NK-92 (cell line): ENCODE results near the gene LIMS4.
"Not testable (repeated sequence)": the region's sequence is repeated elsewhere in the genome, so short reads cannot be mapped to it uniquely, and the experiment has no call there.

Experiments used
- DNase-seq: peaks from one replicate; lab custom pipeline; 2025; ENCODE audit not compliant: unreplicated experiment; lab: John Stamatoyannopoulos, UW

Gene LIMS4

DNA sequence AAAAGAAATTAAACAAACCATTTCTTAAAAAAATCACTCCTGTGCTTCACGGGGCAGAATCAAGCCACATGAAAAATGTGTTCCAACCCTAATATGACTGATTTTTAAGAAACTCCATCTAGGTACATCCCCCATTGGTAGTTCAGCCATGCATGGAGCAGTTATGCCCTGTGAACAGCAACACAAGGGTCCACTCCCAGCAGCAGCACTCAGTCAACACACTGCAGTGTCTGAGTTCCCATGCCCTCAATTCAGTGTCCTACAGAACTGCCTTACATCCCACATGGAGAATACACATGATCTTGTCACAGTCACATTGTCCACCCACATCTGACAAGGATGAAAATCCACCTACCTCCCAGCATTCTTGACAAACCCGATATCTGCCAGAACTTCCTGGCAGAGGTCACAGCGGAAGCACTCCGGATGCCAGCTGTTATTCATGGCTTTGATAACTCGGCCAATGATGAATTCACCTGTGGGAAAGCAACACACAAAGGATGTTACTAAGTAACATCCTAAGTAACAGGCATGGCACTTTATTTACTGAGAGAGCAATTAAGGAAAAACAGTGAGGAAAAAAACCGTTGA lies 17.4 kb downstream of the LIMS4 start:
- not testable (repeated sequence) for DNase-seq

GRCh38 chr2:110450951-110451350 lies 21.7 kb downstream of the LIMS4 start:
- DNase-seq = not testable (repeated sequence)

DNA sequence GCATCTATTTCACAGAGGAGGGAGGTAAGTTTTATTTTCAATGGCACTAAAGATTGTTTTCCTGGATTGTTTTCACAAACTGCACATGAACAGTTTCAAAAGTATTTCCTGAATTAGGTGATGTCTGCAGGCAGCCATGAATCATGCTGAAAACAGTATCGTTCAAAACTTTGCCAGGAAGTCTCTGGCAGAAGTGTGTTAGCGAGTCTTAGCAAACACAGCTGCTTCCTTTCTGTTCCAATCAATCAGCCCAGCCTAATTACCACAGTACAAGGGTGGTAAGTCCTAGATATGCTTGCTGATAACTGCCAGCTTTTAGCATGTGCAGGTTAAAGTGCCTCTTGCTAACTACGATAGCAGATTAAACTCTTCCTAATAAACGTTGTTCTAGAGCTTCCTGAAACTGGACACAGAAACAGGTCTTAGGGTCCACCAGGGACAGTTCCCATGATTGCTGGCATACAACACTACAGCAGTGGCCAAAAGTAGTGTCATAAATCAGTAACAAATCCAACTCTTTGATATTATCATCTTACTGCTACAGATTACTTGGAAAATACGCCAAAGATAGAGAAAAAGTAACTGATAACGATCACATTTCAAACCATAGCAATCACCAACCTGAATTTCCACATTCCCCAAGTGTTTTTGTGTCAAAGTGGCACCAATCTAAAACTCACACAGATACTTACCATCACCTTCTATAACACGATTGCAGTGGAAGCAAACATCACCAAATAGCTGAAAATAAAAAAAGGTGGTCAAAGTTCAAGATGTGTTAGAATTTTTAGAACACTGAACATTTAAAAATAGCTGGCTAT lies 23.3 kb downstream of the LIMS4 start:
- DNase-seq = not testable (repeated sequence)

- DNase-seq = not testable (repeated sequence)
Observed at GRCh38 chr2:110446644-110447043, 26.0 kb downstream of the LIMS4 start.

GRCh38 chr2:110443305-110444005 lies 29.2 kb downstream of the LIMS4 start:
- not testable (repeated sequence) for DNase-seq

- not testable (repeated sequence) for DNase-seq
Observed at GRCh38 chr2:110441905-110442304, 30.7 kb downstream of the LIMS4 start.

GRCh38 chr2:110434565-110434964 lies 38.1 kb downstream of the LIMS4 start:
- not testable (repeated sequence) for DNase-seq

- DNase-seq = not testable (repeated sequence)
Observed at GRCh38 chr2:110425725-110426124, 46.9 kb downstream of the LIMS4 start.

DNA sequence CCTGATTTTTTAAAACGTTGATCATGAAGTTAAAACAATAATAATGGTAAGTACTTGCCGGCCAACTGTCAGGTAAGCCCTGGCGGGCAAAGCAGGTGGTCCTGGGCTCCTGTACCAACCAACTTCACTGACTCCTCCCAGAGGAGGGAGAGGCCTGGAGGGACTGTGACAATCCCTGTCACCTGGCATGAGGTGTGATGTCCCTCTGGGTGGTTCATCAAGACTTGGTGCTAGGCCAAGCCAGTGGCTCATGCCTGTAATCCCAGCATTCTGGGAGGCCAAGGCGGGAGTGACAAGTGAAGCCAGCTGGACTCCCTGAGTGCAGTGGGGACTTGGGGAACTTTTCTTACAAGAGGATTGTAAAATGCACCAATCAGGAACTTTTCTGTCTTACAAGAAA lies 48.2 kb downstream of the LIMS4 start:
- DNase-seq = not testable (repeated sequence)

- DNase-seq = not testable (repeated sequence)
Observed at GRCh38 chr2:110423574-110423962, 49.0 kb downstream of the LIMS4 start.

DNA sequence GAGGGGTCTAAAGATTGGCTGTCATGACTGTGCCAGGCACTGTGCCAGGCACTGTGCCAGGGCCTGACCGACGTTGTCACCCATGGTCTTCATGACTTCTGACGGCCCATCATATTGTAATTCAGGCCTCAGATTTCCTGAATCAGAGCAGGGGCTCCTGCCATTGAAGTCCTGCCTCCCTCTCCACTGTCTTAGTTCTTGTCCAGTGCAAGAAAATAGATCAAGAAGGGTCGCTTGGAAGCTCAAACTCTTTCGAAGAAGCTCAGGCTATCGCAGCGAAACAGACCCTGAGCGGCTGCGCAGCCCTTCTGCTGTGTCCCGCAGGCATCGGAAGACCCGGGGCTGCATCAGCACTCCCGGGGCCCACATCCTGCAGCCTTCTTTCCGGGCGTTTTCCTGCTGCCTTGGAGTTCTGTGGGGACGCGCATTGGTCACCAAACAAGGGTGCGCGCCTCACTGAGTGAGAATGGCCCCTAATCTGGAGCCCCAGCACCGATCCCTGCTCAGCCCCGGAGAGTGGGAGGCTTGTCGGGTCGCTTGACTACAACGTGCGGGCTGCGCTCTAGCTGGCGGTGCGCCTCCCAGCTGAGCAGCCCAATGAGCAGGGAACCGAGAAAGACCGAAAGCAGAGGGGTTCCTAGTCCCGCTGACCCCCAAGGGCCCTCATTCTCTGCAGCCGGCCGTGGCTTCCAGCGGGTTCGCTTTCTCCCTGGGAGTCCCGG lies 49.6 kb downstream of the LIMS4 start:
- DNase-seq = not testable (repeated sequence)

DNA sequence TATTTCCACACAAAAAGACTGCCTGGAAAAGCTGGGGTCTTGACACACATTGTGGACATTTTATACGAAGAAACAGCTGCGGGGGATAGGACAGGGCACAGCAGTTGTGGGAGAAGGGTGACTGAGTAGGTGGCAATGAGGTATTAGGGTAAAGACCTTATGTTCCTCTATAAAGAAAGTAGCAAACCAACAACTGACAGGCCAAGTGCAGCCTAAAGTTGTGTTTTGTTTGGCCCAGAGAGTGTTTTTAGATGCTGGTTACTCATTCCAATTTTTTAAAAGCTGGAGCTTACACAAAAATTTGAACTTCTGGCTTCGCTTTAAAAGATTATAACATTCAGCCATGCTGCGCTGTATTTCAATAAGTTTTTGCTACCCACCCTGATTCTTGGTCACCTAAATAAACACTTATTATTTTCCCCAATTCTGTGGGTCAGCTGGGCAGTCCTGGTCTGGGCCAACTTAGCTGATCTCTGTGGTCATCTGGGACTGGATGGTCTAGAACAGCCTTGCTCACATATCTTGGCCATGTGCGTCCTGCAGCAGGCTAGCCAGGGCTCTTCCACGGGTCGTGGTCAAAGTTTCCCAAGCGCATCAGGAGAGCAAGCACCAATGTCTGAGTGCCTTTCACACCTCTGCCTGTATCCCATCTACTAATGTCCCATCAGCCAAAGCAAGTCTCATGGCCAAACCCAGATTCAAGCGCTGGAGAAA lies 51.8 kb downstream of the LIMS4 start:
- DNase-seq = not testable (repeated sequence)

DNA sequence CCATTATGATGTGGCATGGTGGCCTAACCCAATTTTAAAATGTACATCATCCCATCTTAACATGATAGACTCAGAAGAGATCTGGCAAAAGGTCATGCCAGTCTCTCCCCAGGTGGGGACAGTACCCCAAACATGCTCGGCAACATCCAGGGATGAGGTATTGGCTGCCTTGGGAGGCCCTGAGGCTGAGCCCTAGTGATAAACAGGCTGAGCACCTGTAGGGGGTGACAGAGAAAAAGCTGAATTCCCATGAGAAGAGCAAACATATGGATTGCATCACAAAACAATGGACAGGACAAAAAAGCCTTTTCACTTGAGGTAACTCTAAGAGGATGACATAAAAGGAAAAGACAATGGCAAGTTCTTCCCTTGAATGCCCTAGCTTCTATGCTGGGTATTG lies 65.5 kb downstream of the LIMS4 start:
- not testable (repeated sequence) for DNase-seq

DNA sequence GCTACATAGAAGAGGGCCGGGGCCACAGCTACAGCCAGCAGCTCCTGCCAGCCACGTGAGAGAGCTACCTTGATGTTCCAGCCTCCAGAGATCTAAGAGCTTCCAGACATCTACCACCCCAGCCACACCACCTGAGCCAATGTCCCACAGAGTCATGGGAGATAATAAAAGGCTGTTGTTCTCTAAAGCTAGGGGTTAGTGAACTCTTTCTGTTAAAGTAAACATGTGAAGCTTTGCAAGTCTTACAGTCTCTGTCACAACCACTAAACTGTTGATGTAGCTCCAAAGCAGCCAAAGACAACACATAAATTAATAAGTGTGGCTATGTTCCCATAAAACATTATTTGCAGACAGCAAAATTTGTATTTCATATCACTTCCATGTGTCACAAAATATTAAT lies 67.6 kb downstream of the LIMS4 start:
- not testable (repeated sequence) for DNase-seq

DNA sequence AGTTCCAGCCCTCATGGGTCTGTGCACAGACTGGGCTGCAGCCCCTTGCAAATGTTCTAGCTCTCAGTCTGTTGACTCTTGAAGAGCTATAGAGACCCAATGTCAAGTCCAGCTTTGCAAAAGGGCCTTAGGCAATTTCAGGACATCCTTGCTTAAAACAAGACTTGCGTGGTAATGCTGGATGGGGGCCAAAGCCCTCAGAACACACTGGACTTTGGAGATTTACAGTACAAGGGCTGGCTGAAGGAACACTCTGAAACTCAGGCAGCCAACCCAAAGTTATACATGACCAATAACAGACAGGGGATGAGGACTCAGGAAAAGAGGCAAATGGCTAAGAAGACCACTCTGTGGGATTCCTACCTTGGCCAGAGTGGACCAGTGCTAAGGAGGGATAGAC lies 68.4 kb downstream of the LIMS4 start:
- not testable (repeated sequence) for DNase-seq

- not testable (repeated sequence) for DNase-seq
Observed at GRCh38 chr2:110401001-110401618, 71.5 kb downstream of the LIMS4 start.

- DNase-seq = not testable (repeated sequence)
Observed at GRCh38 chr2:110399378-110399777, 73.2 kb downstream of the LIMS4 start.

DNA sequence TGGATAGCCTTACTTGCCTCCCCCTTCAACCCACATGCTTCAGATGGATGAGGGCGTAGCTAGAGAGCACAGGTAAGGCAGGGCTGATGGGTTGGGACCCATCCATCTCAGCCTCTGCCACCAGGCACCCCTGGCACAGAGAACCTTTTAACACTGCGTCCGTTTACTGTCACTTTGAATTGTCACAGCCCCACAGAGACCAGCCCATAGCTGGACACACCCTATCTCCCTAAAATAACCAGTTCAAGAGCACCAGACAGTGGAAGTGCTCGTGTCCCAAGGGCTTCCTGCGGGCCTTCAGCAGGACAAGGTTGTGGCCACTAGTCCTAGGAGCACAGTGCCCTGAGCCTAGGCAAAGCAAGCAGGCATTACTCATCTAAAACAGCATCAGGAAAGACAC lies 76.6 kb downstream of the LIMS4 start:
- not testable (repeated sequence) for DNase-seq
